Choroid plexus epithelial cell (primary cell): ENCODE measurements around the gene MTA1.

Experiments
- DNase-seq: peaks from one replicate; pipeline ENCODE4 v3.0.0-alpha.2; 2010; ENCODE audit warnings: low read depth
- H3K4me3 ChIP-seq: 2 replicates; pipeline ENCODE4 v1.5.1; 2011; ENCODE audit warnings: low read depth, mild to moderate bottlenecking, control low read depth, low read length, moderate library complexity
- CTCF ChIP-seq: conservative IDR thresholded peaks from 2 replicates; pipeline ENCODE4 v1.5.1; 2011; ENCODE audit warnings: low read depth, mild to moderate bottlenecking, control low read depth, inconsistent platforms, low read length, moderate library complexity

The MTA1 gene

GRCh38 chr14:105415481-105416428, 3.9 kb upstream of the MTA1 start:
- H3K4me3 ChIP-seq, result peak overlapping the region; percentile 56
- DNase-seq, result no peak
- TF ChIP-seq CTCF, result no peak

- H3K4me3 ChIP-seq, result no peak overlapping the region
These were observed 3.0 kb upstream of the MTA1 start for GRCh38 chr14:105416671-105417070.

GRCh38 chr14:105417690-105418121, 1.9 kb upstream of the MTA1 start:
- DNase-seq, result no peak
- TF ChIP-seq CTCF, result no peak
- H3K4me3 ChIP-seq, result no peak overlapping the region

More at GRCh38 chr14:105416671-105417070, 3.0 kb upstream of the MTA1 start:
- no peak for TF ChIP-seq CTCF
- DNase-seq, result peak; percentile 17

GRCh38 chr14:105418269-105419194, 1.1 kb upstream of the MTA1 start:
- peak overlapping the region; percentile 71 for H3K4me3 ChIP-seq
- no peak for TF ChIP-seq CTCF
- no peak for DNase-seq

GRCh38 chr14:105420101-105420973, 710 bp downstream of the MTA1 start:
- H3K4me3 ChIP-seq, result peak overlapping the region; percentile 71
- no peak for DNase-seq
- no peak for TF ChIP-seq CTCF
